NT2/D1 (cell line): ENCODE results near the gene SLC17A8.

Experiments
- SUZ12 ChIP-seq: IDR thresholded peaks from 2 replicates; pipeline ENCODE4 v1.6.1; 2011; ENCODE audit not compliant: insufficient read length, insufficient read depth; ENCODE audit errors: extremely low read depth
- YY1 ChIP-seq: IDR thresholded peaks from 2 replicates; pipeline ENCODE4 v1.6.1; 2011; ENCODE audit not compliant: insufficient read length, insufficient read depth
- ZNF274 ChIP-seq: IDR thresholded peaks from 2 replicates; pipeline ENCODE4 v1.6.1; 2011; ENCODE audit warnings: mild to moderate bottlenecking, low read depth, low read length

DNA sequence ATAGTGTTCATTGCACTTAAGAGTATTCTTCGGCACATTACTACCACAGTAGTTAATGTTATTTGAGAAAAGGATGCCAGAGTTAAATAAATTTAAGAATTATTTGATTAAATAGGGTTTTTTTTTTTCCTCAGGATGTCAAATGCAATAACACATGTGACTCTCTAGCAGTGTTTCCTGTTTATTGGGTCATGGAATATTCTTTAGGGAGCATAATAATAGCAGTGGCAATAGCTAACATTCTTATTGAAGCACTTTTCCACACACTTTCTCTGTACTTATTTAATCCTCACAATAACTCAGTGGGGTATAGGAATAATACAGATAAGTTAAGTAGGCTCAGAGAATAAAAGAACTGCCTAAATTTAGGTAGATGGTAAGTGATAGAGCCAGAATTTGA is 45.6 kb upstream of the SLC17A8 start:
- no peak for TF ChIP-seq YY1
- no peak for TF ChIP-seq SUZ12
- TF ChIP-seq ZNF274: no peak
